ENCODE results near the gene SCN3A.

The SCN3A gene

DNA sequence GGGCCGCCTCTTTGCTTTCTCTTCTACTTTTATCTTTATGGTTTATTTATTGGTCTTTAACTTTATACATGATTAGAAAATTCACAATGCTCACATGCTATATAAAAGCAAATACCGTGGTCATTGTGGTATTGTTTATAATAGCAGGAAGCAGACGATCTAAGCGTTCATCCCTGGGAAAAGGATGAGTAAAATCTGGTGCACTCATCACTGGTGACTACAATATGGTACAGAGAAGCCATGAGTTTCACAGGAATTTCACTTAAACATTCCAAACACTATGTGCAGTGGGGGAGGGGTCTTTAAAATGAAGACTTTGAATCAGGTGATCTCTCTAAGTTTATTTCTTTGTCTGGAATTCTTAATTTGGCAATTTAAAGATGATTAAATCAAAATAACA, 97.9 kb downstream of the SCN3A start:
- DNase-seq: no peak

DNA sequence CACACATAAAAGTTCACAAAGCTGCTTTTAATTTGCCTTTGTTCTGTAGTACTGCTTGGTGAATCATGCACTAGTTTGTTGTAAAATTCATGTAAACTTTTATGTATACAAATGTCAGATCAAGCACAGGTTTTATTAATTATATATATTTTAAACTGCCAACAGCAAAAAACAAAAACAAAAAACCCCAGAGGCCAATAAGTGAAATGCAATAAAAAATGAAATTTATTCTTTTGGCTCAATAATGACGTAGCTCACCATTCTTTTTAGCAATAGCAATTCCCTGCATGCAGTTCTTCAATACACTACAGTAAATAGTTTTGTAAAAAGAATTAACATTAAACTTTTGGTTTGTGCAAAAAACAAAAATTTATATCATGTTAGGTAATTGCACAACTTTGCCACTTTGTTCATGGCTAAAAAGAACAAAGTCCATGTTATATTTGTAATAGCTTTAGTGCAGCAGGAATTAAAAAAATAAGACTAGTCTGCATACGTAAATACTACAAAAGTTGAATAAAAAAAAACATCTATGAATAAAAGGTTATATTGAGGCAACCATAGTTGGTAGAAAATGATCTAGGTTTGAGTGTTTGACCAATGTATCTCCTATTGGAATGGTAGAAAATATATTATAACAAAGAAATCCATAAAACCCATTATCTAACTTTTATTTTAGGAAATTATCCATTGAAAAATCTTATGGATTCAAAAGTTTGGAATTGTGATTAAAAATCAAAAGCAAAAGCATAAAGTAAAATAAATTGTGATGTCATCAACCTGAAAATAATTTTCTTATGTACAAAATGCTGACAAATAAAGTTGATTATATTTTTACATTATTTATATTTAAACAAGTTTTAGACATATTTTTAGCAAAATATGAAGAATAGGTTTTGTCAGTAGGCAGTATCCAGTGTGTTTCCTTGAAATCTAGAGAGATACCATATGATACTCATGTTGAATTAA, 115.6 kb downstream of the SCN3A start:
- no peak for DNase-seq

DNA sequence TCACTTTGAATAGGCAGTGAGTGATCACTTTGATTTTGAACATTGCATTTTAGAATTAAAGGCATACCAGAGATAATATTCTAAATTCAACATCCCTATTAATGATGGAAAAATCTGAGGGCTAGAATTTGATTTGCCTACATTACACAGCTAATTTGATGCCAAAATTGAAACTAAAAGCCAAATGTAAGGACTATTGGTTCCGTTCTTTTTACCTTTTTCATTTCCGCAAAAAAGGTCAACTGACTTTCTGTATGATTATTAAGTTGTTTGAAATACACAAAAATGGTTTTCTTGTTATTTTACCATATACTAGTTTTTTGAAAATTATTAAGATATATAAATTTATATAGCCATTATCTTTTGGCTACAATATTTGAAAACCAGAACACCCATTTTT, 117.5 kb downstream of the SCN3A start:
- DNase-seq: no peak

DNA sequence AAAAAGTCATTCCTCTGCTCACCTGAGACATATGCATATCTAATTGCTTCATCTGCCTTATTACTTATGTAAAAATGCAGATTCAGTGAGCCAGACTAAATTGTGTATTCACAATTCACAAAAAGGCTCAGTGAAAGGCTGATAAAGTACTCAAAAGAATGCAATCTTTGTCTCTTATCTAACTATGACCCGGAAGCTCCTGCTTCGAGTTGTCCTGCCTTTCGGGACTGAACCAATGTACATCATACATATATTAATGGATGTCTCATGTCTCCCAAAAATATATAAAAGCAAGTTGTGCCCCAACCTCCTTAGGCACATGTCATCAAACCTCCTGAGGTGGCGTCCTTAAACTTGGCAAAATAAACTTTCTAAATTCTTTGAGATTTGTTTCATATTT, 120.5 kb downstream of the SCN3A start:
- no peak for DNase-seq

DNA sequence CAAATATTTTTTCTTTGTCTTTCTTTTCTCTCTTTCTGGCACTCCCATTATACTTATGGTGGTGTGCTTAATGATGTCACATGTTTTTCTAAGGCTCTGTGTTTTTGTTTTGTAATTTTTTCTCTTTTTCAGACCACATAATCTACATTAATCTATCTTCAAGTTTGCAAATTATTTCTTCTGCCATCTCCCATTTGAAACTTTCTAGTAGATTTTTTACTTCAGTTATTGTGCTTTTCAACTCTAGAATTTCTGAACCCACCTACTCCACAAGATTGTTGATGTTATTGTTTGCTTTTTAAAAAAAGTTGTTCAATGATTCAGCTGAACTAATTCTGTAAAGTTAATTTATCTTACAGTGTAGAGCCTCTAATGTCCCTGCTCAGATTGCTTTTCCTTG, 121.4 kb downstream of the SCN3A start:
- no peak for DNase-seq

DNA sequence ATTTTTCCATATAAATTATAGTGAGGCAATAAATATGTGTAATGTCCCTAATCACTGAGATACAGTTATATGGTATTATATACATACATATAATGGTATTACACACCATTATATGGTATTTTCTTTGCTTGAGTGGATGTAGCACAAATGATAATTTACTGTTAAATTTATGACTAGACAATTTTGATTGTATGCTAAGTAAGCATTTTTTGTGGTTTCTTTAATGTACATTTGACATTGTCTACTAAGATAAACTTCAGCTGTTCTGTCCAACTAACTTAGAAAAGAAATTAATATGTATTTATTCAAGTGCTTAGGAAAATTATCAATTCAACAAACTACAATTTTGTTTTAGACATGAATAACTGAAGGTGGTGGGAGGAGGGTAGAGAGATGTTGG, 122.6 kb downstream of the SCN3A start:
- no peak for DNase-seq

DNA sequence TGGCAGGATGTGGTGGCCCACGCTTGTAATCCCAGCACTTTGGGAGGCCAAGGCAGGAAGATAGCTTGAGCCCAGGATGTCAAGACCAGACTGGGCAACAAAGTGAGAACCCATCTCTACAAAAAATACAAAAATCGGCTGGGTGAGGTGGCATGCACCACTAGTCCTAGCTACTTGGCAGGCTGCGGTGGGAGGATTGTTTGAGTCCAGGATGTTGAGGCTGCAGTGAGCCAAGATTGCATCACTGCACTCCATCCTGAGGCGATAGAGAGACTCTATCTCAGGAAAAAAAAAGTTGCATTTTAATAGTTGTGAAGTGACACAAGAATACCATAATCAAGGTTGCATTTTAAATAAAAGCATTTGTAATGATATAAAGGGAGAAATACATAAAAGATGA, 124.4 kb downstream of the SCN3A start:
- no peak for DNase-seq

DNA sequence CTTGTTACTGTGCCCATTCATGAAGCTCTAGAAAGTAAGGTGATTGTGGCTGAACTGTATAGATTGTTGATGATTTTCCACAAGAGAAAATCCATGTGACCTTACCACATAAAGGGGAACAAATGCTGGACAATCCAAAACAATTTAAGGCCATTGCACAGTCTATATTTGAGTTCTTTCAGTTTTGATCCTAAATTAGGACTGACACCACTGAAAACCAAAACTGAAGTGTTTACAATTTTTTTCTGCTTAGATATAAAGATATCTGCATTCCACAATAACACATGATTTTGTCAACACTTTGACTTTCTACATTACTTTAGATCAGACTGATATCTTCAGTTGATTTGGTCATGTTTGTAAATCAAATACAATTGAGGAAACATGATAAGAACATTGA, 124.9 kb downstream of the SCN3A start:
- no peak for DNase-seq

DNA sequence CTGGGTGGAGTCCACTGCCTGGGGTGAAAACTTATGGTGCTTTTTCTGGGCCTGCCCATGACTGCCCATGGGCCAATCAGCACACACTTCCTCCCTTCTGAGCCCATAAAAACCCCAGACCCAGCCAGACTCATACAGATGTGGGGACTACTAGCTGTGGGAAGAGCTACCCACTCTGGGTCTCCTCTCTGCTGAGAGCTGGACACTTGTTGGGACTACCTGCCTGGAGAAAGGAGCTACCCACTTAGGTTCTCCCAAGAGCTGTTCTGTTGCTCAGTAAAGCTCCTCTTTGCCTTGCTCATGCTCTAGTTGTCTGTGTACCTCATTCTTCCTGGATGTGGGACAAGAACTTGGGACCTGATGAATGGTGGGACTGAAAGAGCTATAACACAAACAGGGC, 129.0 kb downstream of the SCN3A start:
- no peak for DNase-seq

DNA sequence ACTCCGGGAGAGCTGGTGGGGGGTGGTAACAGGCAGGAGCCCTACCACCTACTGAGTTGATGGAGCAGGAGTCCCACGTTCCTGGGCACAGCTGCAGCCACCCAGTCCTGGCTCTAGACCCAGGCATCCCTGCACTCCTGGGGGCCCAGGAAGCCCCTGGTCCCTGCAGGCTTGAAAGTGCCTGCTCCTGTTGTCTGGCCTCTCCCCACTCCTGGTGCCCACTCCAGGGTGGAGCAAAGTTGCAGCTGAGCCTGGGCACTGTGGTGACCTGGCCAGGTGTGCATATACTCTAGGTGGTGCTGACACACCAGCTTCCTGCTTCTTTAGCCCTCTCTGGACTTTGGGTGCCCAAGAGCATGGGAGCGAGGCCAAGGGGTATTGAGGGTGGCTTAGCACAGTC, 129.5 kb downstream of the SCN3A start:
- no peak for DNase-seq

DNA sequence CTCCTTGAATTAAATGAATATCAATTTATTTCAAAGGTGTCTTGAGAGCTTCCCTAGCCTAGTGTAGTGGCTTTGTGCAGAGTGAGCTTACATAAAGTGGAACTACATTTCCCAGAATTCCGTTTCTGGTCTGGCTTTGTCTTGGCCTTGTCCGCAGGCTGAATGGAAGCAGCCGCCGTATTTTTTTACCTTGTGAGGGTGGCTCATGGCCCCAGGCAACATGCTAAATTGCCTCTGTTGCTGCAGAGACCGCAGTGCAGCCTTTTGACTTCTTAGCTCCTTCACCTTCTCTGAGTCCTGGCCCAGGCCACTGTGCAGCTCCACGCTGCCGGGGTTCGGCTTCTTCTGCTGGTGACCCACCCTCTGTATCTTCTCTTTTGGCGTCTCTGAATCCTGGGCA, 133.8 kb downstream of the SCN3A start:
- DNase-seq: no peak

DNA sequence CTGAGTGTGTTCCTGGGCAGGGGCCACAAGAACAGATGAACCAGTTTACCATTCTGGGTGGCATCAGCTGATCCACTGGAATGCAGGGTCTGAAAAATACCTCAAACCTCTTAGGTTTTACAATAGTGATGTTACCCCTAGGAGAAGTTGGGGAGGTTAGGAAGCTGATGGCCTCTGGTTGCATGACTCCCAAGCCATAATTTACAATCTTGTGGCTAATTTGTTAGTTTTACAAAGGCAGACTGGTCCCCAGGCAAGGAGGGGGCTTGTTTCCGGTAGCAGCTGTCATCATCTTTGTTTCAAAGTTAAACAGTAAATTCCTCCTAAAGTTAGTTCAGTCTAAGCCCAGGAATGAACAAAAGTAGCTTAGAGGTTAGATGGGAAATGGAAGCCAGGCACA, 134.7 kb downstream of the SCN3A start:
- DNase-seq: no peak

DNA sequence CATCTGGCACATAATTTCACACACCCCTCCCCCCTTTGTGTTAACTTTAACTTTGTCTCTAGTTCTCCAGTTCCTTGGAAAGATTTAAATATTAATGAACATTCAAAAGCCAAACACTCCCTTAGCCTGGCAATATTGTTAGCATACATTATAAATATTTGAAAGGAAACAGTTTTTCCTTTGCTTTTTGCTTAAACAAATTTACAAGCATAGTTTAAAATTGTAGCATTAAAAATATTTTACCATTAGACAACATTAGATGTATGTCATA, 135.4 kb downstream of the SCN3A start:
- DNase-seq: no peak

DNA sequence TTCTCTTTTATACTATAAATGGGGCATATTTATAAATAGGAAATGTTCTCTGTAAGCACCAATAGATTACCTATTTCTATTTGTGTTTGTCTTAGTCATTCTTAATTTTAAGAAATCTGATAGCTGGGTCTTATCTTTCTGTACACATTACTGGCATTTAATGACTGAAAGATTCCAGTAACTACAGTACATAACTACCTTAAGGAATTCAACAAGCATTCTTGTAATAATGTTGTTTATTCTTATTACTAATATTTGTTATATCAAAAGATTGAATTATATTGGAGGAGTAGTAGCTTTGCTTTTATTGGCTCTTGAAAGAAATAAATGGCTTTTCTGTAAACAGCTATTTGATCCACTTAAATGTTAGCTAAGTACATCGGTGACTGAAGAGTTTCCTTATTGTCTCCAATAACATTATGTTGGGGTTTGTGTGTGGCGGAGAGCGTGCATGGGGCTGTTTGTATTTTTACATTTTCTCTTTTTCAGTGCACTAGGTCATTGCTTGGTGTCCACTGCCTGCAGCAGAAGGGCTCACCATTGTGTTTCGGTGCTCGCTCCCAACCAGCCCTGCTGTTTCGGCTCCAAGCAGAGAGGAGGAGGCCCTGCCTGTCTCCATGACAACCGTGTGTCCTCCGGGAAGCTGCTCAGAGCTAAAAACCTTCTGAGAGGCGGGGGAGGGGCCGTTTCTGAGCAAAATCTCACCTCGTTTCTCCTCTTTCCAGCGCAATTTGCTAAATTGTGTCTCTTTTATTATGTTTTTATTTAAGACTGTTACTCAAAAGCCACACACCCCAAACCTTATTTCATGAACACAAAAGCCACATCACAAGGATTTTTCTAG, 136.0 kb downstream of the SCN3A start:
- DNase-seq: peak; percentile 47

DNA sequence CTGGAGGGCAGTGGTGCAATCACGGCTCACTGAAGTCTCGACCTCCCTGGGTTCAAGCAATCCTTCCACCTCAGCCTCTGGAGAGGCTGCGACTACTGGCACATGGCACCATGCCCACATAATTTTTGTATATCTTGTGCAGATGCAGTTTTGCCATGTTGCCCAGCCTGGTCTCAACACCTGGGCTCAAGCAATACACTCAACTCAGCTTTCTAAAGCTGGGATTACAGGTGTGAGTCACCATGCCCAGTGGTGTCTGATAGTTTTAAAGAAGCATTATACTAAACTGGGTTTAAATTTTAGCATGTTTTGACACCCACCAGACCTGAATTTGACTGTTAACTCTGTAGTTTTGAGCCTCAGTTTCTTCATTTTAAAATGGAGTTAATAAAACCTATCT, 139.1 kb downstream of the SCN3A start:
- no peak for DNase-seq

DNA sequence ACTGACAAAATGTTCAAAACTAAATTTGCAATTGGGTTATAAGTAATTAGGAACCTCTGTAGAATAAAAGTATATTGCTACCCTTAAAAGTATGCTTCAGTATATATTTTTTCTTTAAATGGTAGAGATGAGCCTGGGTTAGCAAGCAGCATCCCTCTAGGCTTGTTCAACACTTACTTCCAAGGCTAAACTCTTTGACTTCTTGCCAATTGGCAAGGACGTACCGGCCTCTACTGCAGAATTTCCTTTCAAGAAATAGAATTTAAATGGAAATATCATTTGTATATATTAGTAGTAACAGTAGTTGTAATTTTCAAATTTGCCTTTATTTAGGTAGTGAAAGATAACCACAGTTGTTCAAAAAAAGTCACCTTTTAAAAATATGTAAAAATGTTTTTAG, 143.4 kb downstream of the SCN3A start:
- no peak for DNase-seq

DNA sequence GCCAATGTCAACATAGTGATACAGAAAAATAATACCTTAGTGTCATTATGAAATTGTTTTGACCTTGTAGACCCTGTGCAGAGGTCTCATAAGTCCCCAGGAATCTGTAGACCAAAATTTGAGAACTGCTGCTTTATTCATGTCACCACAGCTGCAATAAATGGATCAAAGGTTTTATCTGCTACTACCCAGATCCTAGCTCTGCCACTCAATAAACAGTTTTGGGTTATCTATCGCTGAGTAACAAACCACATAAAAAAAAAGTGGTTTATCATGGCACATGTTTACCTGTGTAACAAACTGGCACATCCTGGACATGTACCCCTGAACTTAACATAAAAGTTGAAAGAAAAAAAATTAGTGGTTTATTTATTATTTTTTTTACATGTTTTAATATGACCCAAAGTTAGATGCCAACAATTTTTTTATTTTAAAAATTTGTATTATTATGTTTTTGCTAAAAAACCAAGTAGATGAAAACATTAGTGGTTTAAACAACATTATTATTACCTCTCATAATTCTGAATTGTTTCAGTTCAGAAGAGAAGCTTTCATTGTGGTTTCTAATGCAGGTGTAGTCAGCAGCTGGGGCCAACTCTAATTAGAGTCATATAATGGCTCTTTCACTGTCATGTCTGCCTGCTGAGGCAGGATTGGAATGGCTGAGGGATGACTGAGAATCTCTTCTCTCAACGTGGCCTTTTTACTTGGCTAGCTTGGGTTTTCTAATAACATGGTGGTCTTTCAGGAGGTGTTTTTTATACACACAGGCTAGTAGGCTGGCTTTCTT, 145.2 kb downstream of the SCN3A start:
- DNase-seq: no peak

DNA sequence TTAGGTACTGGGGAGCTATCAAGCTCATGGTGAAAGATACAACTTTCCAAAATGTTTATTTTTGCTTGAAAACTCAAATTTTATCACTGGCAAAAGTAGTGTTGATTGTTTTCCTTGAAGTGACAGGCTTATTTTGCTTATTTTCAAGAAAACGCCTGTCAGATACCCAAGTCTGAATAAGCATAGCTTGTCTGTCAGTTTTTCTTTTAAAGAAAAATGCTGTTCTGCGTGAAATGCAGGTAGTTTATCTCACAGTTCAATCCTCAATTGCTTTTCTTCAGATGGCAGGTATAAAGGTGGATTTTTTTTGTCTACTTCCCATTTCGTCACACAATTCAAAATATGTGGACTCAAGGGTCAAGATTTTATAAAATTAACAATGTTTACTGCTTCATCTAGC, 145.9 kb downstream of the SCN3A start:
- DNase-seq: no peak

DNA sequence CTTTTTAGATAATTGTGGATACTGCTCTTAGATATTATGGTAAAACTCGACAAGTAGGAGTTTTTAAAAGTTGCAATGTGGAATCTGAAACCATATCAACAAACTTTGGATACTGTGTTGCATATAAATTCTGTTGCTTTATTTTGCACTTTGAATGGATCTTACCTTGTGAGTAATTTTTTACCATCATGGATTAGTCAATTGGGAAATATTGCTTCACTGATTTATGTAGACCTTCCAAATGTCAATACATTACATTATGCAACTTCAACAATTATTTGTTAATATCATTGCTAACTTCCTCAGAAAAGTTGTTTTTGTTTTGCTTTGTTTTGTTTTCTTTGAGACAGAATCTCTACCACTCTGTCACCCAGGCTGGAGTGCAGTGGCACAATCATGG, 146.5 kb downstream of the SCN3A start:
- no peak for DNase-seq

DNA sequence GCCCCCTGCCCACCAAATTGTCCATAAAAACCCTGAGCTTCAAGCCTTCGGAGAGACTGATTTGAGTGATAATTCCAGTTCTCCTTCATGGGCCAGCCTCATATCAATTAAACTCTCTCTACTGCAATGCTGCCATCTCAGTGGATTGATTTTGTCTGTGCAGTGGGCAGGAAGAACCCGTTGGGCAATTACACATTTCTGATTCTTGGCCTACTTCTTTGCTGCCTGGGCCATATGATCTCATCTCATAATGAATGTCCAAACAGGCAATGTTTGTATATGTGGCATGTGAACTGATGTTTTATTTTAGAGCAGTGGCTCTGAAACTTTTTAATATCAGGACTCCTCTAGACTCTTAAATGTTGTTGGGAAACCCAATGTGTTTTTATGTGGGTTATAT, 147.3 kb downstream of the SCN3A start:
- DNase-seq: no peak

DNA sequence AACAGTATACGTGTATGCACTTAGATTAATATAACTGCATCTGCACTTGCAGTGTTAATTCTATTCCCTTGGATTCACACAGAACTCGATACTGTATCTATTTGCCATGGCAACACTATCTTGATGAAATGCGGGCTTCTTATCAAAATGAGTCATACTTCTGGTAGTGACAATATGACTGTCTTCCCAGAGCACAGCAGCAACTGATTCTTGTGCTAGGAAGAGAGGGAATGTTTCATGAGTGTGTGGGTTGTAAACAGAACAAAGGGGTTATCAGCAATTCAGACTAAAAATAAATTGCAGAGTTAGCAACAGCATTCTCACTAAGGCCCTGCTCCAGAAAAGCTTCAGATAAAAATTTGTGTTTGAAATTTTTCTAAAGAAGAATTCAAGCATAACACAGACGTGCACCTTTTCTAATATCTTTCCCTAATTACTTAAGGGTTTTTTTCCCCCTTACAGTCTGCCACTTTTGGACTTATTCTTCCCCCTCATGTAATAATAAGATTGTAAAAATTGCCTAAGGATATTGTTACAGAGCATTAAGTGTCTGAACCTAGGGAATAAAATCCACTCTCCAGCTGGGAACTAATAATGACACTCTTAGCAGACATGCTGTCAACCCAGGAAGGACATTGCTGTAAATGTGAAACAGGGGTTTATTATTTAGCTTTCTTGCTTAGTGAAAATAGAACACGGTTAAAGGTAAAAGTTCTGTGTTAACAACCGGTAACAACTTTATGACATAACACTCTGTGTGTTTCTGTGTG, 148.6 kb downstream of the SCN3A start:
- DNase-seq: no peak

DNA sequence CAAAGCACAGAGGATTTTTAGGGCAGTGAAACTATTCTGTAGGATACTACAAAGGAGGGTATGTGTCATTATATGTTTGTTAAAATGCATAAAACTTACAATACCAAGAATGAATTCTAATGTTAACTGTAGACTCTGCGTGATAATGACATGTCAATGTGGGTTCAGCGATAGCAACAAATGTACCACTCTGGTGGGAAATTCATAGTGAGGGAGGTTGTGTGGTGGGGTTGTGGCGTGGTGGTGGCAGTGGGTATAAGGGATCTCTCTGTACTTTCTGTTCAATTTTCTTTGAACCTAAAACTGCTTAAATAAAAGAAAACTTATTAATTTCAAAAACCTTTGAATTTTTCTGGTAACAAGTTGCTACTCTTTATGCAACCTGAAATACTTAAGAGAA, 149.2 kb downstream of the SCN3A start:
- no peak for DNase-seq
